K562 (cell line): ENCODE measurements around the gene IRS1. TPM values are rescaled to one million over a fixed set of nuclear protein-coding genes. Genes with fewer than 3 reads are reported as not detected.

Experiments used
- ATAC-seq: fragments of 200-7000 bp; cut with Tn5 transposase; 3 replicates; pipeline ENCODE4 v1.9.1; 2020; ENCODE audit warnings: moderate library complexity
- BruUV-seq: library from RNA; stranded (reverse); fragments of 400-500 nt; replicated peaks from 2 replicates; lab custom pipeline; 2021; lab: Mats Ljungman, UMichigan
- CTCF ChIA-PET: fragments of 300-600 bp; formaldehyde crosslinking; extraction: SDS; loops from one replicate; lab custom pipeline; 2021; ENCODE audit warnings: low intra/inter-chr PET ratio; lab: Yijun Ruan, JAX
- POLR2A ChIA-PET: fragments of 300-600, 350-650 bp; sonication (Branson Sonifier 250); formaldehyde crosslinking; extraction: SDS; loops from one replicate; lab custom pipeline; 2021; ENCODE audit warnings: antibody characterized with exemption, inconsistent platforms; lab: Yijun Ruan, JAX
- DNase-seq, 4 experiments: peaks; one replicate each; pipeline versions ENCODE4 v3.0.0 to v3.0.0-alpha.2; 2011 to 2018; ENCODE audit warnings: low spot score in 3 of 4, mixed read lengths in 3 of 4; ENCODE audit errors: extremely low read depth in 1 of 4
- FAIRE-seq: peaks from 2 replicates; lab custom pipeline; 2011; peaks lifted over from hg19 to GRCh38; lab: Jason Lieb, UNC
- H2AFZ ChIP-seq: 2 replicates; pipeline ENCODE4 v1.6.0; 2011; ENCODE audit warnings: low read depth, low read length, control low read depth, inconsistent platforms
- H3K27ac ChIP-seq: fragments of 200-600 bp; 3 replicates; pipeline ENCODE4 v1.8.0; 2011; ENCODE audit warnings: low read depth, mild to moderate bottlenecking, control low read depth, inconsistent platforms, low read length, moderate library complexity, mixed read lengths; ENCODE audit errors: extremely low read depth
- H3K27me3 ChIP-seq, 2 experiments: fragments of 300-600 bp in 1 of 2; 2 replicates in 1 of 2; 3 replicates in 1 of 2; pipeline versions ENCODE4 v1.6.0 to v1.8.0; 2011; ENCODE audit warnings: inconsistent platforms in 2 of 2, low read length in 2 of 2, mild to moderate bottlenecking in 1 of 2, mixed read lengths in 1 of 2, moderate library complexity in 1 of 2; ENCODE audit not compliant: control insufficient read depth in 2 of 2, insufficient read depth in 2 of 2
- H3K36me3 ChIP-seq: fragments of 300-600 bp; 3 replicates; pipeline ENCODE4 v1.8.0; 2011; ENCODE audit warnings: mild to moderate bottlenecking, low read length, inconsistent platforms; ENCODE audit not compliant: control insufficient read depth, insufficient read depth
- H3K4me1 ChIP-seq, 2 experiments: fragments of 200-600 bp in 1 of 2; replicated peaks in 1 of 2; 2 replicates in 1 of 2; 3 replicates in 1 of 2; pipeline versions ENCODE4 v1.5.1 to v1.8.0; 2011; ENCODE audit warnings: inconsistent platforms in 2 of 2, low read length in 2 of 2, mild to moderate bottlenecking in 1 of 2, mixed read lengths in 1 of 2, moderate library complexity in 1 of 2; ENCODE audit not compliant: control insufficient read depth in 2 of 2, insufficient read depth in 2 of 2
- H3K4me2 ChIP-seq: 2 replicates; pipeline ENCODE4 v1.6.1; 2011; ENCODE audit warnings: low read length, control low read depth, inconsistent platforms, mixed read lengths; ENCODE audit not compliant: insufficient read depth
- H3K4me3 ChIP-seq: fragments of 200-600 bp; sonication (generic), shearing (Covaris generic); 2 replicates; pipeline ENCODE4 v1.5.1; 2016; ENCODE audit warnings: control low read depth, inconsistent platforms
- H3K79me2 ChIP-seq: fragments of 200-600 bp; 3 replicates; pipeline ENCODE4 v1.8.0; 2011; ENCODE audit warnings: low read length, inconsistent platforms; ENCODE audit not compliant: control insufficient read depth, insufficient read depth
- H3K9ac ChIP-seq, 2 experiments: 2 replicates each; pipeline versions ENCODE4 v1.6.0 to v1.6.1; 2011; ENCODE audit warnings: low read depth in 2 of 2, low read length in 2 of 2, control low read depth in 1 of 2, inconsistent platforms in 1 of 2, mild to moderate bottlenecking in 1 of 2, mixed read lengths in 1 of 2; ENCODE audit not compliant: insufficient read depth in 1 of 2
- H3K9me1 ChIP-seq: one replicate; pipeline ENCODE4 v1.6.0; 2011; ENCODE audit warnings: inconsistent platforms, mild to moderate bottlenecking, low read length, moderate library complexity; ENCODE audit not compliant: control insufficient read depth, insufficient read depth
- H3K9me3 ChIP-seq: replicated peaks from 2 replicates; pipeline ENCODE4 v1.5.1; 2011; ENCODE audit warnings: low read depth, low read length, inconsistent platforms; ENCODE audit not compliant: control insufficient read depth, insufficient read depth
- H4K20me1 ChIP-seq: replicated peaks from 2 replicates; pipeline ENCODE4 v1.6.1; 2011; ENCODE audit warnings: low read length, inconsistent platforms, mixed read lengths; ENCODE audit not compliant: control insufficient read depth, insufficient read depth
- GTF2A2 ChIP-seq: IDR thresholded peaks from 2 replicates; pipeline ENCODE4 v1.6.1; 2016; ENCODE audit warnings: mild to moderate bottlenecking, missing genetic modification characterization, missing compliant biosample characterization
- HDAC1 ChIP-seq, 2 experiments: fragments of 450-650 bp; IDR thresholded peaks; 2 replicates each; pipeline ENCODE4 v1.6.1; 2016 to 2017; ENCODE audit warnings: inconsistent platforms in 1 of 2, mild to moderate bottlenecking in 1 of 2, moderate library complexity in 1 of 2
- KLF6 ChIP-seq: fragments of 250-450 bp; sonication (Bioruptor Pico); IDR thresholded peaks from 2 replicates; pipeline ENCODE4 v1.4.0; 2020; ENCODE audit warnings: mild to moderate bottlenecking, moderate library complexity, borderline replicate concordance
- NBN ChIP-seq: fragments of 450-650 bp; IDR thresholded peaks from 2 replicates; pipeline ENCODE4 v1.6.1; 2016; ENCODE audit warnings: low read depth, mild to moderate bottlenecking
- NONO ChIP-seq, 2 experiments: fragments of 200-400 bp in 1 of 2; fragments of 450-650 bp in 1 of 2; formaldehyde crosslinking in 1 of 2; IDR thresholded peaks; 2 replicates each; pipeline ENCODE4 v1.6.1; 2017; ENCODE audit warnings: low read depth in 2 of 2, mild to moderate bottlenecking in 2 of 2, moderate library complexity in 2 of 2, low read length in 1 of 2
- PHB2 ChIP-seq: fragments of 450-650 bp; IDR thresholded peaks from 2 replicates; pipeline ENCODE4 v1.6.1; 2017; ENCODE audit warnings: low read depth
- STAT5B ChIP-seq: fragments of 250-450 bp; sonication (Bioruptor Pico); IDR thresholded peaks from 2 replicates; pipeline ENCODE4 v1.8.0; 2021; ENCODE audit warnings: mild to moderate bottlenecking, inconsistent platforms
- ZNF764 ChIP-seq: fragments of 250-450 bp; sonication (Bioruptor Pico); IDR thresholded peaks from 2 replicates; pipeline ENCODE4 v1.4.0; 2020; ENCODE audit warnings: low read depth, mild to moderate bottlenecking, moderate library complexity
- ZNF766 ChIP-seq: fragments of 200-800 bp; sonication (Bioruptor generic); conservative IDR thresholded peaks from 2 replicates; pipeline ENCODE4 v1.6.1; 2016; ENCODE audit warnings: missing genetic modification characterization, missing compliant biosample characterization
- WGBS: fragments of 100-300 bp; shearing (Covaris generic); methylation state at CpG from one replicate; pipeline ENCODE4 v1.1.6; 2016; ENCODE audit warnings: low coverage, mixed read lengths; ENCODE audit not compliant: insufficient coverage; ENCODE audit errors: missing lambda C conversion rate; 5-methylcytosine and 5-hydroxymethylcytosine counted together
- in situ Hi-C: fragments of 300-500 bp; cut with MboI; formaldehyde crosslinking; loops from 4 replicates; pipeline ENCODE4 v1.15.0; 2018; ENCODE audit warnings: inconsistent platforms, mixed read lengths
- intact Hi-C: fragments of 100-400 bp; cut with micrococcal nuclease; formaldehyde crosslinking; loops from 2 replicates; pipeline ENCODE4 v1.14.2; 2022
- polyA plus RNA-seq, 8 experiments: library from polyadenylated mRNA; depleted of rRNA in 4 of 8; stranded (reverse) in 5 of 8; unstranded in 3 of 8; fragments of >200 nt; fragmentation: Nextera tagmentation in 2 of 8; fragmentation: Illumina TruSeq in 1 of 8; extraction: Ambion mirVana in 2 of 8; extraction: Trizol in 1 of 8; gene quantifications; 2 replicates each; pipeline versions ENCODE4 v1.2.1 to v1.2.3, GENCODE V29; 2011 to 2014; ENCODE audit warnings: inconsistent platforms in 1 of 8, missing spikeins in 1 of 8
- total RNA-seq, 7 experiments: library from RNA; depleted of rRNA in 6 of 7; stranded (reverse); fragments of >200 nt in 6 of 7; fragmentation: Illumina TruSeq in 2 of 7; extraction: Trizol in 2 of 7; gene quantifications; 2 replicates each; pipeline versions ENCODE4 v1.2.1 to v1.2.3, GENCODE V29; 2011 to 2021; ENCODE audit warnings: low replicate concordance in 1 of 7

IRS1 gene
- total and polyA plus RNA-seq, 9 of the 15 experiments (the other 6 are each of a cell fraction or from before 2014, with no cell fraction given): under 0.01 to 0.31 (median 0.08) TPM; not detected in 1

DNA sequence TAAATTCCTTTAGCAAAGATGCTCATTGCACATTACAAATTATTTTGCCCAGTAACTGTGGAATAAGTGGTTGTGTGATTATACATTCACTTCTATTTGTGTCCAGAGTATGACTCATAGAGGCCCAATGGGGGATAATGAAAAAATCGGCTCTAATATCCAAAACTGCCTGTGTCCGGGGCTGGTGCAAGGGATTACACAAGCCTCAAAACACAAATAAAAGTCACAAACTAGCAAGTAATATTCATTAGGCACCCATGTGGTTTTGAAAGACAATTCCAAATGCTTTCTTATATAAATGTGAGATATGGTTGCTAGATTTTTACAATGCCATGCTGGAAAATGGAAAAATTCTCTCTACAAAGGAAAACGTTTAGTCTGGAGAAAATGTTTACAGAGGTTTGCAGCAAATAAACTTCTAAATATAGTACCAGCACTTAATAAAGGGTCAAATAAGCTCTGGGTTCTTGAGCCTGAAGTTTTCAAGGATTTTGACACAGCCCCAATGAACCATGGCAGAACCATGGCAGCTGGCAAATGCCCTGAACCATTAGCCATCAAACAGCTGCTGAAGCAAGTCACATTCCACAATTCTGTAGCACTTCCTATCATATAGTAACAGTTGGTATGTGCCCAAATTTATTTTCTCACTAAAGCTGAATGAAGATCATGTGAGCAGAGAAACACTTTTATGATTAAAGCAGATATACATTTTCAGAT lies 40.5 kb downstream of the IRS1 start:
- Histone ChIP-seq H3K9me1 (no peaks in the 10 kb centered on the region), H3K4me2 (no peak overlapping the region), H3K4me1 (no peaks in the 10 kb centered on the region), H3K9me3 (no peaks in the 10 kb centered on the region), H4K20me1 (no peaks in the 10 kb centered on the region), H3K36me3 (no peaks in the 10 kb centered on the region), H3K4me3 (no peak overlapping the region), H3K9ac (no peak overlapping the region), H3K27ac (no peak overlapping the region), H3K79me2 (no peaks in the 10 kb centered on the region)
- ChIA-PET CTCF (no interaction called here), POLR2A (no interaction called here)
- no peak for DNase-seq
- in situ Hi-C loops: no loop called here
- no peak for FAIRE-seq
- no peak for ATAC-seq
- WGBS: 7% methylated on average over 3 of the region's 3 CpGs
- BruUV-seq: no TSS peak
- intact Hi-C loops: no loop called here
- TF ChIP-seq NBN (no peak), GTF2A2 (tag) (no peak)
- TF ChIP-seq, all 486 proteins: peak for 0
- Histone ChIP-seq H2AFZ (no peak overlapping the region), H3K27me3 (no peaks in the 10 kb centered on the region)

DNA sequence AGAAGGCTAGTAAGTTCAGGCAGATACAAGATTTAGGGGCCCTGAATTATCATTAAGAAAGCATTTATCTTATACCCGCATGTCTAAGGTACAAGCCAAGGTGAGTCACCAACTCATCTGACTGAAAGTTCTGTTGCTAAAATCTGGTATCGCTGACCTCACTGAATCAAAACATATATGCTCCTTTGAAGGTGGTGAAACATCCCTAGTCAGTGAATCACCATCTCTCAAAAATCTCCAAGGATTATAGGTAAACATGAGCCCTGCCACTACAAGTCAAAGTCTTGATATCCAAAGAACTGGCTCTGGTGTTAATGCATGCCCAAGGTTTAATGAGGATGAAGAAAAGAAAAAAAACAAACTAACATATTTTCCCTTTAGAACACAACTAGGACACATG lies 43.5 kb downstream of the IRS1 start:
- BruUV-seq: no TSS peak
- ChIA-PET CTCF (no interaction called here), POLR2A (no interaction called here)
- in situ Hi-C loops (no loop called here), intact Hi-C loops (no loop called here)
- TF ChIP-seq NONO (IDR thresholded peaks at IDR 0.05; ENCODE audit: low read depth in 2 of 2, low read length in 1 of 2) (no peak), ZNF766 (CRISPR knock-in tag) (no peak), HDAC1 (IDR thresholded peaks at IDR 0.05) (no peak), ZNF764 (CRISPR knock-in tag) (no peak), STAT5B (CRISPR knock-in tag) (no peak), PHB2 (no peak), KLF6 (CRISPR knock-in tag) (no peak)
- Histone ChIP-seq H3K4me1 (no peaks in the 10 kb centered on the region; a peak in 1 of 5 replicates), H3K36me3 (no peaks in the 10 kb centered on the region), H3K4me2 (no peak overlapping the region), H3K4me3 (no peak overlapping the region), H3K27me3 (no peaks in the 10 kb centered on the region), H3K79me2 (no peaks in the 10 kb centered on the region), H4K20me1 (no peaks in the 10 kb centered on the region), H3K27ac (no peak overlapping the region), H3K9me3 (no peaks in the 10 kb centered on the region), H3K9ac (no peak overlapping the region), H3K9me1 (no peaks in the 10 kb centered on the region), H2AFZ (no peak overlapping the region)
- WGBS: 0% methylated on average over 2 of the region's 2 CpGs
- no peak for FAIRE-seq
- DNase-seq: no peak
- no peak for ATAC-seq
